GM21423 (cell line): ENCODE data around the gene SAMMSON.

Experiments used
- ATAC-seq: cut with Tn5 transposase; IDR thresholded peaks from one replicate; pipeline ENCODE4 v1.9.1; 2021; ENCODE audit warnings: mild to moderate bottlenecking, moderate library complexity; ENCODE audit not compliant: unreplicated experiment

The SAMMSON gene

DNA sequence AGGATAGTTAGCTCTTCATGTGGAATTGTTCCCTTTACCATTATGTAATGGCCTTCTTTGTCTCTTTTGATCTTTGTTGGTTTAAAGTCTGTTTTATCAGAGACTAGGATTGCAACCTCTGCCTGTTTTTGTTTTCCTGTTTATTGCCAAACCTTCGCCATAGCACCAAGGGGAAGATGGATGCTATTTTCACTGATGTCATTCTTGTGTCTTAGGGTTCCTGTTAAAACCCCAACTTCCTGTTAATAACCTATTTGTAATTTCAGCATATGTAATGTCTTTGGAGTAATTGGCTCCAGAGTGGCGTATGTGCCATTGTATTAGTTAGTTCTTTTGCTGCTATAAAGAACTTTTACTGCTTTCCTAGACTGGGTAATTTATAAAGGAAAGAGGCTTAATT, 10.8 kb downstream of the SAMMSON start:
- no peak for ATAC-seq

DNA sequence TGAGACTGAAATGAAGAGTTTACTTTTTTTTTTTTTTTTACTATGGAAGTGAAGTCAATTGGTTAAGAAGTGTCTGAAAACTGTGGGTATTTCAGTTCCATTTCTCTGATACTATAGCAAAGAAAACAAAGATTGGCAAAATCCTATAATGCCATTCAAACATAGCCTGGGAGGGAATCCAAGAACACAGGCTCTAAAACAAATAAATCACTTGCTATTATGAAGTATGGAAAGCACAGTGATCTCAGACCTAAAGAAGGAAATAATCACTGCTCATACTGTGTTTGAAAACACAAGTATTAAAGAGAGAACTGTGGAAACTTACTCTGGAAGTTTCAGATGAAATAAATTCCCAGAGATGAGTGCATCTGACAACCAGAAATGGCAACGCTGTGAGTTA, 12.0 kb downstream of the SAMMSON start:
- ATAC-seq: no peak

DNA sequence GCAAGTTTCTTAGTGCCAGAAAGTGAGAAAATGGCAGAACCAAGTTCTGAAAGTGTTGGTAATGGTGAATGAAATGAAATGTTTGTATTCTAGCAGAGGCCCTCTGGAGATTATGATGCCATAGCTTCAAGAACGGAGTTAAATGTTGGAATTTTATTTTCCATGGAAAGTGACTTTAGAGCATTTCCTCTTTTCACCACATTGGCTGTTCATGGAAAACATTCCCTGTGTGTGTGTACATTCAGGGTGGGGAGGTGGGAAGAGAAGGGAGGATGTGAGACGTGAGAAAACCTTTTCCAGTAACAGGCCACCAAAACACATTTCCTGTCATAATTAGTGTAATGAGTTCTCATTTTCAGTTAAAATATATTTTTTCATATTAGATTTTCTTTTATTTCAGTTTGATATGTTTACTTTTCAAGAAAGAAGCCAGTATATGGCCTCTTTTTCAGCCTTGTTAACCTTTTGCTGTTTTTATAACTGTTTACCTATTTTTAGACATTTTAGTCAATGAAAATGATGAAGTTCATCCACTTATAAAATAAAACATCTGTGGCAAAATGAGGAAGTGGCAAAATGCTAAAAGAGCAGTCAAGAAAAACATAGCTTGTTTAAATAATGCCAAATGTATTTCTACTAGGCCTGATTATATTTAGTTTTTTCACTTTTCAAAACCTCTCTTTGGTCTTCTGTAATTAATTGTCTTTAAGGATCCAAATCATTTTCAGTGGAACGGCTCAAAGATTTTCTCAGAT, 21.6 kb downstream of the SAMMSON start:
- ATAC-seq: no peak

DNA sequence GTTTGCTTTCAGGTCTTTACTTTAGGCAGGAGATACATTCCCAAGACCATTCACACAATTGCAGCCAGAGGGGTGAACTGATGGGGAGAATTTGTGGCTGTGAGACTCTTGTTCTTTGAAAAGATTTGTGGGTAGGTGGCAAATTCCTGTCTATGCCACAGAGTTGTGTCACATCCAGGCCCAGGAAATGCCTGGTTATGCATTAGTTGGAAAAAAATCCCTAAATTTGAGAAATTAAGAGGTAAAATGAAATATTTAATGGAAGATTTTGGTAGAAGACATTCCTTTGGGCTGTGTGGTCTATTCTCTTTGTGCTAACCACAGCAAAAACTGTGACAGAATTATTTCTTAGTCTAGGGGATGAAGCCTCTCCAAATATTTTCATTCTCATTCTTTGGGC, 28.8 kb downstream of the SAMMSON start:
- ATAC-seq: no peak

DNA sequence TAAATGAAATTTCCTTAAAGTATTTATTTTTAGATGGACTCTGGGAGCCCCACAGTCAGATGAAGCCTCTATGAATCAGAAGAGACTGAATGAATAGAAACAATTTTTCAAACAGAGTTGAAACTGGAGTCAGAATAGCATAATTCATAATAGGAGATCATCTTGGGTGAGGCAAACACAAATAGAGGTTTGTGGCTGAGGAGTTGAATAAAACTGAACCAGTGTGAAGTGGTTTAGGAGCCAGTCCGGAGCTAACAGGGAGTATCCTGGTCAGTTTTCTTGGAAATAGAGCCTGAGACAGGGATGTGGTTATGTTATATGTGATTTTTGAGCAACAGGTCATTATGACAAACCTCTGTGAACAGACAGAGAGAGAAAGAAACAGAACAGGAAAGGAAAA, 39.2 kb downstream of the SAMMSON start:
- ATAC-seq: no peak

DNA sequence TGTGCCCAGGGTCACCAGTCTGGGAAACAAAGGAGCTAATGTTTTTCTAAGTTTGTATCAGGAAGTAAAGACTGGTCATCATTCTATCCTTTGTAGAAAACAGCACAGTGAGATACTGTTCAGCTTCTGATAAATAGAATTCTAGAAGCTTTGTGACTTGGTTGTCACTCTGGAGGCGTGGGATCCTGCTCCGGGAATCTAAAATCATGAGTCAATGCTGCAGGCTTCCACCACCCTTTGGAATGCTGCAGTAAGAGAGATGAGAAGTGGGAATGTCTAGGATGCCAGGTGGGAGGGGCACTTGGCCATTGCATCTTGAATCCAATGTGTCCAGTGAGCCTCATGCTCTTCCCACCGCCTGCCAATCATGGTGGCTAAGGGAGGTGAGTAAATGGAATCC, 40.9 kb downstream of the SAMMSON start:
- ATAC-seq: no peak

DNA sequence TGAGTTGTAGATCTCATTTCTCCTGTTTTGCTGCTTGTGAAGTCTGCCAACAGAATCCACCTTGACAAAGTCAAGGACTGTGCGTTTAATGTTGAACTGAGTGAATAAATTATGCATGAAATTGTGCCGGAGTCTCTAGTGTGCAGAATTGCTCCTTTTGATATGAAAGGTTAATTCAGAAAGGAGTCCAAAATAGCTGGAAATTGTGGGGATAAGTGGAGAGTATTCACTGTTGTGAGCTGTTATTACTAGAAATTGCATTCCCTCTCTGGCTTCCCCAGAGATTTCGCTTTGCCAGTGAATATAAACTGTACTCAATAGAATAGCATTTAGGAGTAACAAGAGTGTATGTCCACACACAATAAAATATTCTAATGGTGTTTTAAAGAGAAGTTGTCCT, 43.1 kb downstream of the SAMMSON start:
- no peak for ATAC-seq

DNA sequence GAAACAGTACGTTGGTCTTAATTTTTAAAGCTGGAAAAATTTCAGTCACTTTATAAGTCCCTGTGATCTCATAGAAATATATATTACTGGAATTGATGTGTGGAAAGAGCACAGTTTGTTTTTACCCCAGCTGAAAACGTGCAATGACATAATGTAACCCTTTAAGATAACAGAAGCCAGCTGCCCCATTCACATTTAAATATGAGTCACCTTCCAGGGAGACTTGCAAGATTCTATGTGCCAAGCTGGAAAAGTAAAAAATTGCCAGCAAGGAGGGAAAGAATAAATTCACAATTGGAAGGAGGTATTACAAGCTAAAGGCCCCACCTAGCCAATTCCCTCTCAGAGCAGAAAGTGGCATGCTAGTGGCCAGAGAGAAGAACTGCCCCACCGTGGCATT, 50.2 kb downstream of the SAMMSON start:
- ATAC-seq: no peak

DNA sequence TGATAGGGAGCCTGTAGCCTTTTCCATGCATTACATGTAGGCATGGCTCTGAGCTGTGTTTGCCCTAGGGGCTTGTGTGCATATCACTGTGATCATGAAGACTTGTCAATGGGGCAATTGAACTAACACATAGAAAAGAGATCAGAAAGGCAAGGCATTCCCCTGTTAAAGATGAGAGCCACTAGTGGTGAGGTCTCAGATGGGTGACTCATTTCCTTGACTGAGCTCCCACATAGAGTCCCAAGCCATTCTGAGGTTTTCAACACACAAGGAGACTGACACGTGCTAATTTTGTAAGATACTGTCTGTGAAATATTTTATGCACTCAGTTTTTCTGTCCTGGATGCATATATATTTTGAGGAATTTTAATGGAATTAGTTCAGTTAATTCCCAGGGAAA, 53.8 kb downstream of the SAMMSON start:
- no peak for ATAC-seq

DNA sequence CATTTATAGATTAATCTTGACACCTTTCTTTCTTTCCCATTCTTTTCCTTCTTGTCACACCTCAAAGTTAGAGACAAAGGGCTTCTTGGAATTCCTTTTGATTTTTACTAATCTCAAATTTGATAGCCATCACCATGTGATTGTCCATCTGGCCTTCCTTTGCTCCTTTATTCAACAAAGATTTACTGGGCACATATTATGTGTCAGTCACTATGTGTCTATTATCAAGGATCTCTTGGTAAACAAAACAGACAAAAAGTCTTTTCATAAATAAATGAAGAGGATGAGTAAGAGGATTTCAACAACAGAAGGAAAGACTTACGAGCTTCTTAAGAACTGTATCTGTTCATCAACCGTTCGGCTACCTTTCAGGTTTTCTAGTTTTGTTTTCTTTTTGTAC, 56.5 kb downstream of the SAMMSON start:
- no peak for ATAC-seq

DNA sequence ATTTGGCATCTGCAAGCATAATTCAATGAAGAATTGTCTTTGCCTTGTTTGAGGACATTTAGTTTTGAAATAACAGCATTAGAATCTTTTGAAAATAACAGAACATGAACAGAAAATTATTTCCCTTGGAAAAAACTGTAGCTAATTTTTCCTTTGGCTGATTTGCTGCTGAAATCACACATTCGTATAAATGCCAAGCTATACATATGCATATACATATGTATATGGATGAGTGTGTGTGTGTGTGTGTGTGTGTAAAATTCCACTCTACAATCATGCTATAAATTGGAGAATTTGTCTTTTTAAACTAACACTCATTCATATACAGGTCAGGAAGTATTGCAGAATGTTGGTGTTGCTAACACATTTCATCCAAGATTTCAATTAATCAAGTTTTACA, 57.9 kb downstream of the SAMMSON start:
- no peak for ATAC-seq

DNA sequence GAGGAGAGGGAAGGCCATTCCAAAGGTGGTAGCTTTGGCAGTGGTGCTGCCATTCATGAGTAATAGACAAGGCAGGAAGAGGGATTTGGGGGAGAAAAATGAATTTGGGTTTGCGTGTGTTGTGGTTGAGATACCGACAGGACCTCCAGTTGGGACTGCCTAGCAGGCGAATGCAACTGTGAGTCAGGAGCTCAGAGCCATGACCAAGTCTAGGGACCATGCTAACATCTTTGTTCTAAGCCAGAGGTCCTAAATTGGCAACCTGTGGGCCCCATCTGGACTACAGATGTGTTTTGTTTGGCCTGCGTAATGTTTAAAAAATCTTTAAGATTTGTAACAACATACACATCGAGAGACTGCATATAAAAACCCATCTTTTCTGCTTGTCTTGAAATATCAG, 61.6 kb downstream of the SAMMSON start:
- no peak for ATAC-seq

DNA sequence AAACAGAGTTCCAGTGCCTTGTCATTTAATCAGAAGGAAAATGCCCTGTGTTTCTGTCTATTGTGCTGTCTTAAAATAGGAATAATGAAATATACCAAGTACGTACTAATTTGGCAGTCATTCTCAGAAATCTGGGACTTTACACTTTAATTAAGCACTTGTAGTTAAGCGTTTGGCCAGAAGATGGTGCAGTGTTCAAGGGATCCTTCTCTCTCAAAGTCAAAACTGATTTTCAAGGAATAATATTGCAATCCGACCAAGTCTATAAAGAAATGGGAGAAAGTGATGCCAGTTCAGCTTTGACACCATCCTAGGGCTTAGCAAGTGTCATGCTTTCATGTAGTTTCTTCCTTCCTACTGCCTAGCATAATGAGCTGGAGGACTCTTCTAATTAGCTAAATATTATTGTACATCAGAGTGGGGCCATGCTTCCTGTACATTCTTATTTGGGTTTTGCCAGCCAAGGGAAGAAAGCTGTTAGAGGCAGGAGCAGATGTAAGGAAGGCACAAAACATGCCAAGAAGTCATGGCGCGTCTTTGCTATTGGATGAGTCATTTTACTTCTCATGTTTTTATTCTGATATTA, 64.8 kb downstream of the SAMMSON start:
- ATAC-seq: no peak

DNA sequence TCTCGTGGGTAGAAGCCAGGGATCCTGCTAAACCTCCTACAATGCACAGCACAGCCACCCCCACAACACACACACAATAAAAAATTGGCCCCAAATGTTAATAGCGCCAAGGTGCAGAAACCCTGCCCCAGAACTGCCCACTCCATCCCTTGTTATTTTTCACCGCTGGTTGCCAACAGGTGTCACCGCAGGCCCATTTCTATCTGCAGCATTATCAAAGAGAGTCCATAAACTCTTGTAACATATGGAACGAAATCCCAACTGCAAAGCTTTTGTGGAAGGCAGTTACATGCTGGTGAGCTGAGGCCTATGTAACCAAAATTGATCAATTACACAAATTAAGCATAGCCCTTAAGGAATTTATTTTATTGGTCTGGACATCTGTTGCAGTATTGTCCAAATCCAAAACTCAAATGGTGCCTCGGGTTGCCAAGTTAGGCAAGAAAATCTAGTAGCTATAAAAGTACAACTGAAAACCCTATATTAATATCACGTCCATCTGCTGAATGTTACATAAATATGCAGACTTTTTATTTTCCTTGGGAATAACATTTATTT, 66.2 kb downstream of the SAMMSON start:
- no peak for ATAC-seq

DNA sequence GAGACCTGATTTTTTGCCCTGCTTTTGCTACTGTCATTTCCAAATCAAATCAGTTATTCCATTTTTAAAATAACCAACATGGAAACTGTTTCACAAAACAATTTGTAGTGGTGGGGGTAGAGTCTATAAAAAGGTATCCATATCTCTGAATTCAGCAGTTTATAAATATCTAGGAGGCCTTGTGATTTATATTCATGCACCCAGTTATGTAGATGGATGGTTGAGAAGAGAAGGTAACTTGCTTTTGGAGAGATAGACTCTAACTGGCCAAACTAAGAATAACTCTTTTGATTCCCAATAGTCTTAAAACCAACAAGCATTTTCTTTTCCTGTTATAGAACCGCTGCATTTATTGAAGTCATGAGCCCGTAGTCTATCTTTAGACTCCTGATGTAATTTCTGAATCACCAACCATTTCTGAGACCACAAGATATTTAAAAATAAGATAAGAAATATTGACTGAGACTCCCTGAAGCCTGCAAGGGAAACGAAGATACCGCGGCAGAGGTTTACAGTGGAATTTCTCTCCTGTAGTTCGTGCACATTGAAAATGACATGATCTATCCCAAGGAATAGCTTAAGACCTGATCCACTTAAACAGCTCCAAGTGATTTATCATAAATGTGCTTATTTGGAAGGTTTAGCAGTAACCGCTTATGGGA, 68.5 kb downstream of the SAMMSON start:
- no peak for ATAC-seq

DNA sequence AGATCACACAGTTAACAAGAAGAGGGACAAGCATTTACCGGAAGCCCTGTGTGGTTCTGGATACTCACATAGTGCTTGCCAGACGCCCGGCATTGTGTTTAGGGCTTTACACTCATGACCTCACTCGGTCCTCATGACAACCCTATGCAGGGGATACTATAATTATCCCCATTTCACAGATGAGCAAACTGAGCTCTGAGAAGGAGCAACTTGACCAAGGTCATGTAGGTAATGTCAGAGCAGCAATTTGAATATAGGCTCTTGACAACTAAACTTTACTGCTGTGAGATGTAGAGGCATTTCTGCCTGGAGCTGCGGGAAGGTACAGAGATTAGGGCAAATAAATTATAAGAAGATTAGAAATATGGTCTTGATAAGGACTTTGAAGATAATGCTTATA, 70.0 kb downstream of the SAMMSON start:
- no peak for ATAC-seq

DNA sequence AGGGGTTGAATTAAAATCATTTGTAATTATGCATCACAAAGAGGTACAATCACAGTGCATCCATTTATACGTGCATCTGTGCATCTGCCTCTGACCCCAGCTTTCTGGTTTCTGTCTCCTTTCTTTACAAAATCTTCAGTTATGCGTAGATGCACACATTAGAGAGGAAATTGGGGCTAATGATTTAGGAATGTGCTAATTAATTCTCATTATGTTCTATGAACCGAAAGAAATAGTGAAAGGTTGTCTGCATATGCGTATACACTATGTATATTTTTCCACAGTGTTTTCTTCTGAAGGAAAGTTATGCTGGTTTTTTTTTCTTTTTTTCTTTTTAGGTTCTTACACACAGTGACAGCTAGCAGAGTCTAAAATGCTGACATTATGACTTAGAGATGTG, 71.6 kb downstream of the SAMMSON start:
- ATAC-seq: no peak

DNA sequence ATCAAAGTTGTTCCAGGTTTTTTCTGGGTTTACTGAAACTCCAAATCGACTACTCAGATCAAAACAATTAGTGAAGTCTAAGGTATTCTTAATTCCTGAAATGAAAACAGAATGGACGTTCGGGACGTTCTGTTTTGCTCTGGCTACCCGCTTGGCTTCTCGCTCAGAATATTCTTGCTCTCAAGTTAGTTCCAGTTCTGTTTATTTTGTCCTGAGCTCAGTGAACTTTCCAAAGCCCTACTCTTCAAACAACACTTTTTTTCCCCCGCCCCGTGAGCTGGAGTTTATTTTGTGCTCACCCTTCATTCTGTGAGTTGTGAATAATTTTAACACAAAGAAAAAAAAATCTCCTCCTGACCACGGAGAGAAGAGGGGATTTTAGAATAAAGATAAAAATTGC, 72.6 kb downstream of the SAMMSON start:
- no peak for ATAC-seq

DNA sequence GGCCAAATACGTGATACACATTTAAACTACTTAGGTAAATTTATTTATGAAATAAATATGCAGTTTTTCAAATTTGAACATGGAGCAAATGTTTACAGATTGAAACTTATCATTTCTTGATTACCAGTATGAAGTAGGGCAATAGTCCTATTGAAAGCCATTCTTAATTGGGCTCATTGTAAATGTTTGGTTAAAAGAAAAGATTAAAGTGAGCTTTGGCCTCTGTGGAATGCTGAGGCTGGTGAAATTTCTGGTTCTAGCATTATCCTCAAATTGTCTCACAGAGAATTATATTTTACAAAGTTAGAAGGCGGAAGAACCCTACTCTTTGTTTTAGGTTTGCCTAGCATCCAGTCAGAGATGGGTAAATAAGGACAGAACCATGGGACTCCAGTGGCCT, 73.2 kb downstream of the SAMMSON start:
- no peak for ATAC-seq

DNA sequence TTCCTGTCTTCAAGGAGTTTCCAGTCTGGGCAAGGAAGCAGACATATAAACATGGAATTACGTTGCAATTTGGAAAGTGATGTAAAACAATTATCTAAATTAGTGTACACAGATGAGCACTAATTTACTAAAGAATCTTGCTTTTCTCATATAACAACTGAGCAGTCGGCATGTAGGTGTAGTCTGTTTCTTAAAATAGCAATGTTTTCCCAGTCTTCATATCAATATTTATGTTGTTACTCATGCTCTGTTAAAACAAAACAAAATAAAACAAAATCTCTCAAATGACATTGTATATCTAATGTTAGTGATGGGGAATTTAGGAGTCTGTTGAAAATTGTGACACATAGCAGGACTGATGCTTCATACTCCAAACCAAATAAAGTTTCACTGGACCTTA, 75.6 kb downstream of the SAMMSON start:
- ATAC-seq: no peak

DNA sequence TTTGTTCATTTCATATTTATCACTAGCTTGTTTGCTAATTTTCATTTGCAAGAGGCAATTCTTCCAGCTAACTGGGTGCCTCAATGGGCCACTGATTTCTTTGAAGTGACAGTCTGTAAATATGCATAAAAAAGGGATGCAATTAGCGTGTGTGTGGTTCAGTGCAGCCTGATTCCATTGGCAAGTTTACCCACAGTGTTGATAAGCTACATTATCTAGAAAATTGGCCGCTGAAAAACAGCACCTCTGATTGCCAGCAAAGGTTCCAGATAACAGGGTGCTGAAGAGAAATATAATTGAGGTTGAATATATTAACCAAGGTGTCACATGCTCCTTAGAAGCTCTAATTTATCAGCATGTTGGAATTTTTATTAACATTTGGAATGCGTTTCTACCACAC, 76.9 kb downstream of the SAMMSON start:
- ATAC-seq: no peak

DNA sequence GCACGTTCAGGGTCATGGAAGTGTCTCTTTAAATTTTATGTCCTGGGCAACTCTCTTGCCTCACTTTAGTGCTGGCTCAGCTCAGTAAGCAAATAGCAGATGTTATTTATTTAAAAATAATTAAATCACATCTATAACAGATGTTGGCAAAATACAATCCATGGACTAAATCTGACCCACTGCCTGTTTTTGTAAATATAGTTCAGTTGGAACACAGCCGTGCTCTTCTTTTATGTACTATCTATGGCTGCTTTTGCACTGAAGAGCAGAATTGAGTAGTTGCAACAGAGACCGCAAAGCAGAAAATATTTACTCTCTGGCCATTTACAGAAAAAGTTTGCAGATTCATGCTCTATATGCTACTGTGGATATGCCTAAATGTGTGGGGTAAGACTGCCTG, 79.2 kb downstream of the SAMMSON start:
- no peak for ATAC-seq
